HG02798 (cell line): ENCODE measurements around the gene PRLR.
A peak's percentile ranks its signal among the peaks of the same experiment; 100 is the strongest.

Source experiments
- ATAC-seq: cut with Tn5 transposase; IDR thresholded peaks from one replicate; pipeline ENCODE4 v1.9.1; 2021; ENCODE audit warnings: mild to moderate bottlenecking; ENCODE audit not compliant: unreplicated experiment, poor library complexity

The PRLR gene

GRCh38 chr5:35237580-35238376 lies 7.5 kb upstream of the PRLR start:
- ATAC-seq, result peak; percentile 66

DNA sequence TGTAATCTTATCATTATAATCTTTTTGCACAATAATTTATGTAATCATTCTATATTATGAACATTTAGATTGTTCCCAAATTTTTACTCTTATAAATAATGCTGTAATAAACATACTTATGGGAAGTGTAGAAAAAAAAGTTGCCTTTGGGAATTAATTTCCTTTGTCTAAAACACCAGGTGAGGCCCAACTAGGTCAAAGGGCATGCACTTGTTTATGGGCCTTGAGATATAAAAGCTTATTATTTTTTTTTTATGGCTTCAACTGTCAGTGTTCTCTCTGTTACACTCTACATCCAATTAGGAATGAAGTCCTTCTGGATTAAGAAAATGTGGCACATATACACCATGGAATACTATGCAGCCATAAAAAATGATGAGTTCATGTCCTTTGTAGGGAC lies 6.5 kb upstream of the PRLR start:
- ATAC-seq, result no peak

DNA sequence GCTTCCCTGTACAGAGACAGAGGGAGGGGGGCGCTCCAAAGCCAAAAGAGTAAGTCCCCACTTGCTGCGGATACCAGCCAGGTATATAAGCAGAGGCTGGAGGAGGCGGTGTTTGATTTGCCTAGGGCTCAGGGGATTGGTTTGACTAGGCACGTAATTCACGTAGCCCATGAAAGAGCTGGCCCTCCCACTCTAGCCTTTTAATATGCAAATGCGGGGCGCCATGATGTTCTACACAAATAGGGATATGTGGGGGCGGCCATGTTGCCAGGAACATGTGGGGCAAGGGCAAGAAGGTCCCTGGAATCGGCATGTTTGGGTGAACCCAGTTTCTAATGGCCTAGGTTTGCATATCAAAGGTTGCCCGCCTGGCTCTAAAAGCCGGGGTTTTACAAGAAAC lies 3.3 kb upstream of the PRLR start:
- ATAC-seq, result no peak

DNA sequence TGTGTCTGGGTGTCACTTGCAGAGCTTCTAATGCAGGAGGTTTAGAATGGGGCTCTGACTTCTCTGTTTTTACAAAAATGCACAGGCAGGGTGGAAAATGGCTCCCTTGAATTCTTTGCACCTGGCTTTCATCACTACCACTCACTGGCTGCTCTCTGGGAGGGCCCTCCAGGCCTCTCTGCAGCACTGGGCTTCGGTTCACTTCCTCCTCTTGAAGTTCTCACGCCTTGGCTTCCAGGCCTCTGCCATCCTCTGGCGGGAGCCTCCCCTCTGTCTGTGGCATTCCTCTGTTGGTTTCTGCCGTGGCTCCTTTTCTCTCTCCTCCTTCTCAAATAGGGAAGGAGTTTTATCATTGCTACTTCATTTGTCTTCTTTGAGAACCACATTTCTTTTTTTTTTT lies 2.8 kb upstream of the PRLR start:
- no peak for ATAC-seq

- no peak for ATAC-seq
Measured at GRCh38 chr5:35232124-35232523, 1.8 kb upstream of the PRLR start.

GRCh38 chr5:35229076-35230037 lies 930 bp downstream of the PRLR start:
- peak; percentile 70 for ATAC-seq

DNA sequence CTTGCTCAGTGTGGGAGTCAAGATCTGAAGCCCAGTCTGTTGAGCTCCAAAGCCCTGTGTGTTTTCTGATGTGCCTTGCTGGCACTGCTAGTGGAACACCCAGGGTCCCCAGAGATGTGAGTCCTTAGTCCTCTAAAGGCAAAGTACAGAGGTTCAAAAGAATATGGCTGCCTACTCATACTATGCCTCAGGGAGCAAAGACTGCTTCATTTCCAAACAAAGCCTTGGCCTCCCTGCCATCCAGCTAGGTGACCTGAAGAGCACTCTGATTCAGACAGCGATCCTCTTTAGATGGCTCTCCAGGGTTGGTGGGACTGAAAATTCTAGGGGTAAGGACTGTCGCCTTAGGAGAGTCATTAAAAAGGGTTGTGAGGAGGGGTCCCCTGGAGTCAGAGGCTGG lies 2.0 kb downstream of the PRLR start:
- ATAC-seq, result no peak

GRCh38 chr5:35227720-35228119 lies 2.6 kb downstream of the PRLR start:
- ATAC-seq, result no peak

GRCh38 chr5:35223787-35224395 lies 6.4 kb downstream of the PRLR start:
- no peak for ATAC-seq

GRCh38 chr5:35220967-35221366 lies 9.3 kb downstream of the PRLR start:
- no peak for ATAC-seq

- ATAC-seq, result no peak
Measured at GRCh38 chr5:35218981-35219380, 11.3 kb downstream of the PRLR start.

DNA sequence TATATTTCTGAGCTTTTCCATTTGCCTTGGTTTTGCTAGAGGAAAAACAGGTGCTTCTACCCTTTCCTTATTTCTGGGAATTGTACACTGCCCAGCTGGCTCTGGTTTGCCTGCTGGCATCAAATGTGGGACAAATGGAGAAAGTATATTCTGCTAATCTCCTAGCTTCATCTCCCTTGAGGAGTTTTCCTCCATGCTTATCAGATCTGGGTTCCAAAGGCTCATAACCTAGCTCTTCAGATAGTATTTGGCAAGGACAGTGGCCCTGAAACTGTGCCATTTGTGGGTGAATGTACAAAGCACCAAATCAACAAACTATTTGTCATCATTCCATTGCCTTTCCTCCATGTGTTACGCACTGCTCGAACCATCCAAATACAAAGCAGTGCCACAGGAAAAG lies 16.2 kb downstream of the PRLR start:
- ATAC-seq, result no peak

- ATAC-seq, result no peak
Measured at GRCh38 chr5:35213608-35214007, 16.7 kb downstream of the PRLR start.

- ATAC-seq, result peak; percentile 56
Measured at GRCh38 chr5:35212122-35212982, 17.9 kb downstream of the PRLR start.

DNA sequence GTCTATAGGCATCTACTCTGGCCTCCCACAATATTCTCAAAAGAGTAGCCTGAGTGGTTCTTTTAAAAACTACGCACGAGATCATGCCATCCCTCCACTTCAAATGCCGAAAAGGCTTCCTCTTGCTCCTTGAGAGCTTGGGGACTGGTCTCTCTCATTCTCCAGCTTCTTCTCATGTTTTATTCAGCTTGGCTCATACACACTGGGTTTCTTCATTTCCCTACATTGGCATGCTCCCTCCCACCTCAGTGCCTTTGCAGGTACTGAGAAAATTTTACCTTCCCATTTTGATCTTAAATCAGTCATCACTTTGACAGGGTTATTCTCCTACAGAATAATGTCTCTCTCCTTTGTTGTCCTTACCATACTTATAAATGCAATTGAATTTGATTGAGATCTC lies 20.4 kb downstream of the PRLR start:
- ATAC-seq, result no peak

DNA sequence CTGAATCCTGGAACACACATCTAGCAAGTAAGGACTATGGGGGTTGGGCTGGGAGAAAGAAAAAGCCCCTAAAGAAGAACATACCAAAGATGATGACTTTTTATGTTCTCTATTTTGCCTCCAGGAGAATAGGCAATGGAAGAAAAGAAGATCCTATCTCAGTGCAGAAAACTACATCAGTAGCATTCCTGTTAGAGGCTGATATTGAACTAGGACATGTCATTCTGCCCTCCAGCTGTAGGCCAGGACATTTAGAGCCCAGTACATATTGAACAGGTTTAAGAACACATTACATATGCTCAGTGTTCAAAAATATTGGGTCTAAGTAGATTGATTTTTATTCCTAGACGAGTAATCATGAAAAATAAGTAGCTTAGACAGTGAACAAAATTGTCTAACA lies 24.7 kb downstream of the PRLR start:
- no peak for ATAC-seq

GRCh38 chr5:35205186-35205585 lies 25.1 kb downstream of the PRLR start:
- no peak for ATAC-seq

GRCh38 chr5:35203403-35203802 lies 26.9 kb downstream of the PRLR start:
- no peak for ATAC-seq

DNA sequence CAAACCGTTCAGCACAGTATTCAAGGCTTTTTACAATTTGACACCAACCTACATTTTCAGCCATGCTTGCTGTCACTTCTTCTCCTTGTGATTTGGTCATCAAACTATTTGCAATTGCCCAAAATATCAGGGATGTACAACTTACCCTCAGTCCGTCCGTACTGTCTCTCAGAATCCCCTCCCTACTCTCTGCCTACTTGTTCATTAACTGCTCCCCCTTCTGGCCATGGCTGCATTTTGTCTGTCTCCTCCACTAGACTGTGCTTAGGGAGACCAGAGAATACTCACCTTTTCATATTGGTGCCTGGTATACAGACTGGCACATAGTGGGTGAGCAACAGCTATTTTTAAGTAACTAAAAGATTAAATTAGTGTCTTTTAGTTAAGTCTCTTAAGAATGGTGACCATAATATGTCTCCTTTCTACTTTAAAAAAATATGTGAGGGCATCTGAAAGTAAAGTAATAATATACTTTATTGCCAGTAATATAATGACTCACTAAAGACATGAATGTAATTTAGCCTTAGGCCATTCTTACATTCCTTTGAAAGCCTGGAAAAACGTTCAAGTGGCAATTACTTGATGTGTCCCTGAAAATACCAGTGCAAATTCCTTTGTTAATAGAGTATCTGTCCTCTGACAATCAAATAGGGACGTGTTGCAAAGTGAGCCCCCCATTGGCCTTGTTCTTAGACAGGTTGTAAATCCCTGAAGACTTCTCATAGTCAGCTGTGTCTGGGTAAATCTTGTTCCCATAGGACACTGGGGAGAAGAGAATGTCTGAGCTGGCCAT lies 27.8 kb downstream of the PRLR start:
- ATAC-seq, result peak; percentile 78
